Keratinocyte (primary cell): ENCODE measurements around the gene HDAC9.

Experiments
- EZH2 ChIP-seq: IDR thresholded peaks from one replicate; pipeline ENCODE4 v1.6.1; 2012; ENCODE audit warnings: inconsistent platforms, mild to moderate bottlenecking, low read length, moderate library complexity
- TF ChIP-seq, protein P1 (sequence below), 3 experiments: IDR thresholded peaks in 1 of 3; conservative IDR thresholded peaks in 1 of 3; optimal IDR thresholded peaks in 1 of 3; 2 replicates in 2 of 3; 3 replicates in 1 of 3; pipeline versions ENCODE3 to v1.5.1; 2011; ENCODE audit warnings: low read length in 3 of 3, mild to moderate bottlenecking in 3 of 3, moderate library complexity in 2 of 3, control low read depth in 1 of 3, inconsistent platforms in 1 of 3; ENCODE audit not compliant: insufficient read depth in 2 of 3; ENCODE audit errors: extremely low read depth in 1 of 3

DNA sequence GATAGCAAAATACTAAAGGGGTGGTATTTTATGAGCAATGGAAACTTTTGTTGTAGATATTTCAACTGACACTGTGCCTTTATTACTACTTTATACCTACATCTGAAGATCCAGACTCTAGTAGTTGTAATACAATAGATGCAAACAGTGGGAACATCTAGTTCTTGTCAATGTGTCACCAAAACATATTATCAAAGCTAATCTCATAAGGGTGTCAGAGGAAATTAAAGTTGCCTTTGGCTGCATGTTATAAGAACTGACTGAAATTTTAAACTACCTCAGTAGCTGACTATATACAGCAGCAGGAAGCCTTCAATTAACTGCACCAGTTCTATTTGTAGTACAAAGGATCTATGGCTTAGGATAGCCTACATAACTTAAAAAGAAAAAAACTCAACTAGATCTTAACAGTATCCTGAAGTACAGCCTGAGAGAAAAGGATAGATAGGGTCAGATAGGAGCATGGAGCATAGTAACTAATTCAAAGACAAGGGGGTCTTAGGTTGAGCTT lies 30.9 kb downstream of the HDAC9 start:
- TF ChIP-seq, protein P1, sequence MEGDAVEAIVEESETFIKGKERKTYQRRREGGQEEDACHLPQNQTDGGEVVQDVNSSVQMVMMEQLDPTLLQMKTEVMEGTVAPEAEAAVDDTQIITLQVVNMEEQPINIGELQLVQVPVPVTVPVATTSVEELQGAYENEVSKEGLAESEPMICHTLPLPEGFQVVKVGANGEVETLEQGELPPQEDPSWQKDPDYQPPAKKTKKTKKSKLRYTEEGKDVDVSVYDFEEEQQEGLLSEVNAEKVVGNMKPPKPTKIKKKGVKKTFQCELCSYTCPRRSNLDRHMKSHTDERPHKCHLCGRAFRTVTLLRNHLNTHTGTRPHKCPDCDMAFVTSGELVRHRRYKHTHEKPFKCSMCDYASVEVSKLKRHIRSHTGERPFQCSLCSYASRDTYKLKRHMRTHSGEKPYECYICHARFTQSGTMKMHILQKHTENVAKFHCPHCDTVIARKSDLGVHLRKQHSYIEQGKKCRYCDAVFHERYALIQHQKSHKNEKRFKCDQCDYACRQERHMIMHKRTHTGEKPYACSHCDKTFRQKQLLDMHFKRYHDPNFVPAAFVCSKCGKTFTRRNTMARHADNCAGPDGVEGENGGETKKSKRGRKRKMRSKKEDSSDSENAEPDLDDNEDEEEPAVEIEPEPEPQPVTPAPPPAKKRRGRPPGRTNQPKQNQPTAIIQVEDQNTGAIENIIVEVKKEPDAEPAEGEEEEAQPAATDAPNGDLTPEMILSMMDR (optimal IDR thresholded peaks at IDR 0.05 in 1 of 3, IDR thresholded peaks at IDR 0.05 in 1 of 3, conservative IDR thresholded peaks at IDR 0.05 in 1 of 3; ENCODE audit: extremely low read depth in 1 of 3, insufficient read depth in 2 of 3, low read length in 3 of 3): no peak
- TF ChIP-seq EZH2: no peak
